Smooth muscle cell (in vitro differentiated cells): Measurements from ENCODE around the gene ADAM33. TPM values are rescaled to one million over a fixed set of nuclear protein-coding genes. Genes with fewer than 3 reads are reported as not detected.

Experiments used
- DNase-seq: peaks from one replicate; lab custom pipeline; 2025; ENCODE audit not compliant: unreplicated experiment; lab: John Stamatoyannopoulos, UW
- H2AFZ ChIP-seq: fragments of 200-600 bp; sonication (generic); 2 replicates; pipeline ENCODE4 v1.6.0; 2016; ENCODE audit warnings: antibody characterized with exemption, low read depth, mild to moderate bottlenecking
- H3F3A ChIP-seq: fragments of 200-600 bp; sonication (generic); 2 replicates; pipeline ENCODE4 v1.6.0; 2017; ENCODE audit warnings: antibody characterized with exemption, low read depth
- H3K27ac ChIP-seq: fragments of 200-600 bp; sonication (generic); 2 replicates; pipeline ENCODE4 v1.5.1; 2016; ENCODE audit warnings: low read depth, mild to moderate bottlenecking
- H3K27me3 ChIP-seq: fragments of 200-600 bp; sonication (generic); 2 replicates; pipeline ENCODE4 v1.6.1; 2016; ENCODE audit warnings: low read depth, mild to moderate bottlenecking
- H3K36me3 ChIP-seq: fragments of 200-600 bp; sonication (generic); 2 replicates; pipeline ENCODE4 v1.5.1; 2016; ENCODE audit warnings: low read depth
- H3K4me1 ChIP-seq: fragments of 200-600 bp; sonication (generic); 2 replicates; pipeline ENCODE4 v1.5.1; 2016; ENCODE audit warnings: low read depth
- H3K4me2 ChIP-seq: fragments of 200-600 bp; sonication (generic); 2 replicates; pipeline ENCODE4 v1.6.0; 2016; ENCODE audit warnings: mild to moderate bottlenecking
- H3K4me3 ChIP-seq: fragments of 200-600 bp; sonication (generic); 2 replicates; pipeline ENCODE4 v1.5.1; 2016; ENCODE audit warnings: mild to moderate bottlenecking
- H3K79me2 ChIP-seq: fragments of 200-600 bp; sonication (generic); 2 replicates; pipeline ENCODE4 v1.6.0; 2016; ENCODE audit warnings: low read depth, mild to moderate bottlenecking
- H3K9ac ChIP-seq: fragments of 200-600 bp; sonication (generic); 2 replicates; pipeline ENCODE4 v1.6.0; 2016; ENCODE audit warnings: low read depth
- H3K9me3 ChIP-seq: fragments of 200-600 bp; sonication (generic); replicated peaks from 2 replicates; pipeline ENCODE4 v1.5.1; 2016; ENCODE audit warnings: low read depth
- H4K20me1 ChIP-seq: fragments of 200-600 bp; sonication (generic); 2 replicates; pipeline ENCODE4 v1.6.0; 2016; ENCODE audit warnings: low read depth
- WGBS: methylation state at CpG from one replicate; pipeline ENCODE4 v1.1.7; 2016; ENCODE audit warnings: low lambda C conversion rate; 5-methylcytosine and 5-hydroxymethylcytosine counted together
- polyA plus RNA-seq: library from polyadenylated mRNA; unstranded; fragments of >200 nt; fragmentation: Nextera tagmentation; extraction: Ambion mirVana; gene quantifications from 2 replicates; pipeline ENCODE4 v1.2.1, GENCODE V29; 2016
- total RNA-seq: library from RNA; depleted of rRNA; stranded (reverse); fragments of >200 nt; gene quantifications from 2 replicates; pipeline ENCODE4 v1.2.3, GENCODE V29; 2014
- TF ChIP-seq, protein P1 (sequence below): fragments of 200-600 bp; sonication (generic); IDR thresholded peaks from 2 replicates; pipeline ENCODE4 v1.5.1; 2017; ENCODE audit warnings: borderline replicate concordance, mild to moderate bottlenecking, antibody characterized with exemption; ENCODE audit not compliant: insufficient read depth, poor library complexity, severe bottlenecking

ADAM33 gene
- total and polyA plus RNA-seq, 2 experiments from 2014 or later, result 5.1 to 7.4 TPM

DNA sequence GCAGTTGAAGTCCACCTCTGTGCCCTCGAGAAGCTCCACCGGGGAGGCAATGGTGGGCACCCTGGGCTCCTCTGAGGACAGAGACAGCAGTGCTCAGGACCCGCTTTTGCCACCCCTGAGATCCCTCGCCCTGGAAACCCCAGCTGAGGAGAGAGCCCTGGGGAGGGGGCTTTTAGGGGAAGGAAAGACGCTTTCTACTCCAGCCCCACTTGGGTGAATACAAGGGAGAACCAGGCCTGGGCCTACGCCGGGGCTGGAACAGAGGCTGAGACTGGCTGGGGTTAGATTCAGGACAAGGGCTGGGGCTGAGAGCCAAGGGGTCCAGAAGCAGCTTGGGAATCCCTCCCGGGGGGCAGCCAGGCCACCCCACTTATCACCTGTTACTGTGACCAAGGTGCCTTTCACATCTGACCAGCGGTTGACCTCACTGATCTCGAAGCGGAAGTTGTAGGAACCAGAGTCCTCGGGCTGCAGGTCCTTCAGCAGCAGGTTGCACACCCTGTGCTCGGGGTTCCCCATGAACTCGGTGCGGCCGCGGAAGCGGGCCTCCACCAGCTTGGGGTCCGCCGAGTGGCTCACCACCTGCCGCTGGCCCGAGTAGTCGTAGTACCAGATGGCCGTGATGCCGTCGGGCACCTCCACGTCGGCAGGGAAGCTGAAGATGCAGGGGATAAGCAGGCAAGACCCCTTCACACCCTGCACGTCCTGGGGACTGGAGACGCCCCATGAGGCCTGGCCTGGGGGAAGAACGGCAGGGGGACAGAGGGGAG lies 24.3 kb upstream of the ADAM33 start:
- Histone ChIP-seq H3K4me3 (no peak overlapping the region), H3K4me2 (no peak overlapping the region), H3K27me3 (no peaks in the 10 kb centered on the region), H3K27ac (no peak overlapping the region), H3K4me1 (no peaks in the 10 kb centered on the region), H3K36me3 (no peaks in the 10 kb centered on the region), H3K9ac (no peak overlapping the region), H3K79me2 (no peaks in the 10 kb centered on the region), H4K20me1 (no peaks in the 10 kb centered on the region), H3F3A (no peaks in the 10 kb centered on the region), H3K9me3 (no peaks in the 10 kb centered on the region), H2AFZ (no peak overlapping the region)
- TF ChIP-seq, protein P1, sequence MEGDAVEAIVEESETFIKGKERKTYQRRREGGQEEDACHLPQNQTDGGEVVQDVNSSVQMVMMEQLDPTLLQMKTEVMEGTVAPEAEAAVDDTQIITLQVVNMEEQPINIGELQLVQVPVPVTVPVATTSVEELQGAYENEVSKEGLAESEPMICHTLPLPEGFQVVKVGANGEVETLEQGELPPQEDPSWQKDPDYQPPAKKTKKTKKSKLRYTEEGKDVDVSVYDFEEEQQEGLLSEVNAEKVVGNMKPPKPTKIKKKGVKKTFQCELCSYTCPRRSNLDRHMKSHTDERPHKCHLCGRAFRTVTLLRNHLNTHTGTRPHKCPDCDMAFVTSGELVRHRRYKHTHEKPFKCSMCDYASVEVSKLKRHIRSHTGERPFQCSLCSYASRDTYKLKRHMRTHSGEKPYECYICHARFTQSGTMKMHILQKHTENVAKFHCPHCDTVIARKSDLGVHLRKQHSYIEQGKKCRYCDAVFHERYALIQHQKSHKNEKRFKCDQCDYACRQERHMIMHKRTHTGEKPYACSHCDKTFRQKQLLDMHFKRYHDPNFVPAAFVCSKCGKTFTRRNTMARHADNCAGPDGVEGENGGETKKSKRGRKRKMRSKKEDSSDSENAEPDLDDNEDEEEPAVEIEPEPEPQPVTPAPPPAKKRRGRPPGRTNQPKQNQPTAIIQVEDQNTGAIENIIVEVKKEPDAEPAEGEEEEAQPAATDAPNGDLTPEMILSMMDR, result no peak
- WGBS, result 95% methylated on average over 31 of the region's 31 CpGs
- no peak for DNase-seq

DNA sequence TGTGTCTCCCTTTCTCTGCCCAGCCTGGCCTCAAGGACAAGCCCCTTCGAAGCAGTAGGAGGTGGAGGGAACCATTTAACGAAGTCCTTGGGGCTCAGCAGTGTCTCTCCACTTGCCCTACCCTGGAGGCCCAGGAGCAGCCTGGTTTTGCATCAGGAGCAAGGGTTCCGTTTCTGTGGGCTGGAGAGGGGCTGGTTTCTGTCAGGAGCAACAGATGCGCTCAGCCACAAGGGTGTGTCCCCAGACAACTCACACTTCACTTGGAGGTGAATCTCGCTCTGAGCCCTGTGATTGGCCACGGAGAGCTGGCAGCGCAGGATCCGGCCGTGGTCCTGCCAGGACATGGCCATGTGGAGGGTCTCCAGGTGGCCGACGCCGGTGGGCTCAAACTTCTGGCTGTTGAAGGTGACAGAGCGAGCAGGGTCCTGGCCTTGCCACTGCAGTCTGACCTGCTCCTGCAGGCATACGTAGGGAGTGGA lies 23.7 kb upstream of the ADAM33 start:
- Histone ChIP-seq H3K36me3 (no peaks in the 10 kb centered on the region), H3K9ac (no peak overlapping the region), H3K27ac (no peak overlapping the region), H3K4me3 (no peak overlapping the region), H3K27me3 (no peaks in the 10 kb centered on the region), H3K79me2 (no peaks in the 10 kb centered on the region), H4K20me1 (no peaks in the 10 kb centered on the region), H3K4me1 (no peaks in the 10 kb centered on the region), H3K9me3 (no peaks in the 10 kb centered on the region), H2AFZ (no peak overlapping the region), H3K4me2 (no peak overlapping the region), H3F3A (no peaks in the 10 kb centered on the region)
- TF ChIP-seq, protein P1, result no peak
- WGBS, result 84% methylated on average over 14 of the region's 14 CpGs
- DNase-seq, result no peak

DNA sequence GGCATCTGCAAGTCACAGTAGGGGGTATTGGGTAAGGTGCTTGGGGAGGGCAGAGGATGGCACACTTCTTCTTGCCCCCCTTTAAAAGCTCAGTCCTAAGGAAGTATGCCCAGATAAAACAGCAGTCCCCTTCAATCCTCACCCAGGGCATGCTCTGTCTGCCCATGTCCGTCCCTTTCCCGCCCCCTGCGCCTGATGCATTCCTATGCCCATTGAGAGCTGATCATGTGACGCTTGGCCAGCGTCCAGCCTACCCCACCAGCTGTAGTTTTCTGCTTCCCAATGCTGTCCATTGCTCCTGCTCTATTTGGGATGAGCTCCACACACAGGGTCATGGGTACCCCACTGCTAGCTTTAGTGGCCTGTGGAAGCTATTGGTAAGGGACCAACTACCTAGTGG lies 22.3 kb upstream of the ADAM33 start:
- WGBS, result 90% methylated on average over 5 of the region's 5 CpGs
- Histone ChIP-seq H3K79me2 (no peaks in the 10 kb centered on the region), H3K4me2 (no peak overlapping the region), H3K36me3 (no peaks in the 10 kb centered on the region), H4K20me1 (no peaks in the 10 kb centered on the region), H3F3A (no peaks in the 10 kb centered on the region), H3K9ac (no peak overlapping the region), H3K4me3 (no peak overlapping the region), H3K27ac (no peak overlapping the region), H3K27me3 (no peaks in the 10 kb centered on the region), H3K9me3 (no peaks in the 10 kb centered on the region), H3K4me1 (no peaks in the 10 kb centered on the region), H2AFZ (no peak overlapping the region)
- no peak for DNase-seq
- TF ChIP-seq, protein P1, result no peak
